Common myeloid progenitor, CD34-positive (primary cell): ENCODE data around the gene ADARB2.
A peak's percentile ranks its signal among the peaks of the same experiment; 100 is the strongest.

Experiments
- CTCF ChIA-PET: fragments of 350-600 bp; sonication (Branson Sonifier 250); formaldehyde crosslinking; loops from one replicate; lab custom pipeline; 2021; ENCODE audit warnings: antibody characterized with exemption; lab: Charles Lee
- POLR2A ChIA-PET: fragments of 350-600 bp; sonication (Branson Sonifier 250); formaldehyde crosslinking; loops from one replicate; lab custom pipeline; 2021; ENCODE audit warnings: antibody characterized with exemption; lab: Charles Lee
- DNase-seq, 3 donors: peaks; one replicate each; pipeline versions ENCODE4 v3.0.0 to v3.0.0-alpha.2; 2013
- H3K27ac ChIP-seq, 2 experiments: 1 replicate in 1 of 2; 2 replicates in 1 of 2; pipeline ENCODE4 v1.7.0; 2013; ENCODE audit warnings: inconsistent platforms in 2 of 2, low read length in 2 of 2, mild to moderate bottlenecking in 2 of 2, low read depth in 1 of 2, moderate library complexity in 1 of 2; ENCODE audit not compliant: severe bottlenecking in 2 of 2, insufficient read depth in 1 of 2, poor library complexity in 1 of 2
- H3K27me3 ChIP-seq, 5 experiments: replicated peaks in 2 of 5; 1 replicate in 3 of 5; 2 replicates in 2 of 5; pipeline versions ENCODE4 v1.6.1 to v1.7.0; 2013; ENCODE audit warnings: low read length in 4 of 5, mild to moderate bottlenecking in 2 of 5, moderate library complexity in 2 of 5, inconsistent platforms in 1 of 5; ENCODE audit not compliant: insufficient read depth in 5 of 5, control insufficient read depth in 4 of 5
- H3K36me3 ChIP-seq, 4 experiments: 1 replicate in 2 of 4; 2 replicates in 2 of 4; pipeline versions ENCODE4 v1.6.1 to v1.7.0; 2013; ENCODE audit warnings: low read length in 3 of 4, control low read depth in 1 of 4, mild to moderate bottlenecking in 1 of 4; ENCODE audit not compliant: control insufficient read depth in 4 of 4, insufficient read depth in 4 of 4
- H3K4me1 ChIP-seq, 4 experiments: 1 replicate in 3 of 4; 2 replicates in 1 of 4; pipeline versions ENCODE4 v1.6.1 to v1.7.1; 2013; ENCODE audit warnings: low read length in 3 of 4, mild to moderate bottlenecking in 3 of 4, control low read depth in 1 of 4, inconsistent platforms in 1 of 4, moderate library complexity in 1 of 4; ENCODE audit not compliant: control insufficient read depth in 4 of 4, insufficient read depth in 4 of 4; ENCODE audit errors: control extremely low read depth in 1 of 4
- H3K4me3 ChIP-seq, 7 experiments: 1 replicate in 4 of 7; 2 replicates in 3 of 7; pipeline versions ENCODE4 v1.5.1 to v1.7.0; 2013; ENCODE audit warnings: mild to moderate bottlenecking in 7 of 7, low read length in 6 of 7, moderate library complexity in 6 of 7, inconsistent platforms in 2 of 7, low read depth in 2 of 7, control low read depth in 1 of 7; ENCODE audit not compliant: insufficient read depth in 4 of 7, control insufficient read depth in 1 of 7; ENCODE audit errors: extremely low read depth in 1 of 7
- H3K9me3 ChIP-seq, 5 experiments: 1 replicate in 4 of 5; 2 replicates in 1 of 5; pipeline versions ENCODE4 v1.6.1 to v1.7.1; 2013; ENCODE audit warnings: low read length in 4 of 5, mild to moderate bottlenecking in 2 of 5, inconsistent platforms in 1 of 5, low read depth in 1 of 5, moderate library complexity in 1 of 5; ENCODE audit not compliant: control insufficient read depth in 4 of 5, insufficient read depth in 2 of 5; ENCODE audit errors: control extremely low read depth in 1 of 5
- WGBS: methylation state at CpG from one replicate; pipeline ENCODE4 v1.1.5; 2013; ENCODE audit not compliant: insufficient coverage; 5-methylcytosine and 5-hydroxymethylcytosine counted together

The ADARB2 gene

DNA sequence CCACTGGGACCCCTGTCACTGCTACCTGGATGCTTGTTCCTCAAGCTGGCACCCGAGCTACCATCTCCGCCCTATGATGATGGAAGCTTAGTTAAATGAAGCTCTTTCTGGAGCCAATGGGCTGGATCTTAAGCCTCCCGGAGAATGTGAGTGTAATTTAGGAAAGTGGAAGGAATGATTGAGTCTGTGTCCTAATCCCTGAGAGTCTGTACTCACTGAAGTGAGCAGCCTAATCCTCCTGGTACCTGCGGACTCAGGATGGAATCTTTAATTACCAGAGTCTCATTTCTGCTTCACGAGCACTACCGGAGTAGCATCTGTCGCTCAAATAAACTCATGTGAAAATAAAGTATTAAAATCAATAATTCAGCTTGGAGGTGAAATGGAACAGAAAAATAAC lies 425.6 kb downstream of the ADARB2 start:
- 100% methylated on average over 3 of the region's 7 CpGs for WGBS
- Histone ChIP-seq H3K36me3 (no peaks in the 10 kb centered on the region), H3K27me3 (peaks cover 0 to 29% (median 2%) of the 10 kb centered on the region in 5 experiments), H3K27ac (no peak overlapping the region), H3K9me3 (no peaks in the 10 kb centered on the region), H3K4me1 (no peaks in the 10 kb centered on the region), H3K4me3 (no peak overlapping the region)
- ChIA-PET POLR2A (no interaction called here), CTCF (no interaction called here)
- DNase-seq = no peak

DNA sequence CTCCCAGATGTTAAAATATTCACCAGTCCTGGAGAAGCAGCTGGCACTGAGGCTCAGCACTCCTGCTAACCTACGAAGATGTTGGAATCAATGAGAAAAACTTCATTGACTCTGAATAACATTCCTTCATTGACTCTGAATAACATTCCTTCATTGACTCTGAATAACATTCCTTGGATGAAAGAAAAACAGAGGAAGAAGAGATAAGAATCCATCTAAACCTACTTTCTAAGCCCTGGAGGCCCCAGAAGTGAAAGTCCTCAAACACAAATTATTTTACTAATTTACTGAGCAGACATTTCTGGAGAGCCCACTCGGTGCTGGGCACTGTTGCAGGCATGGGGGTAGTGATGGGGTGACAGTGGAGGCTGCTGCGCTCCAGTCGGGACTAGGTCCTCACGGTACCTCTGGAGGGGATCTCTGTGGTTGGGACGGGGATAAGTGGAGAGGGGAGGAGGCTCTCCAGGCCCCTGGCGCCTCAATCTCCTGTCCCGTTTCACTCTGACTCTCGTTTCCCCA lies 427.0 kb downstream of the ADARB2 start:
- H3K4me3 ChIP-seq = no peak overlapping the region
- POLR2A ChIA-PET = no interaction called here
- no peak overlapping the region for H3K27ac ChIP-seq
- no peaks in the 10 kb centered on the region for H3K36me3 ChIP-seq
- H3K9me3 ChIP-seq = no peaks in the 10 kb centered on the region
- CTCF ChIA-PET = no interaction called here
- H3K4me1 ChIP-seq = no peaks in the 10 kb centered on the region
- DNase-seq = no peak
- 68% methylated on average over 7 of the region's 9 CpGs for WGBS
- H3K27me3 ChIP-seq = peaks cover 0 to 29% (median 2%) of the 10 kb centered on the region in 5 experiments

DNA sequence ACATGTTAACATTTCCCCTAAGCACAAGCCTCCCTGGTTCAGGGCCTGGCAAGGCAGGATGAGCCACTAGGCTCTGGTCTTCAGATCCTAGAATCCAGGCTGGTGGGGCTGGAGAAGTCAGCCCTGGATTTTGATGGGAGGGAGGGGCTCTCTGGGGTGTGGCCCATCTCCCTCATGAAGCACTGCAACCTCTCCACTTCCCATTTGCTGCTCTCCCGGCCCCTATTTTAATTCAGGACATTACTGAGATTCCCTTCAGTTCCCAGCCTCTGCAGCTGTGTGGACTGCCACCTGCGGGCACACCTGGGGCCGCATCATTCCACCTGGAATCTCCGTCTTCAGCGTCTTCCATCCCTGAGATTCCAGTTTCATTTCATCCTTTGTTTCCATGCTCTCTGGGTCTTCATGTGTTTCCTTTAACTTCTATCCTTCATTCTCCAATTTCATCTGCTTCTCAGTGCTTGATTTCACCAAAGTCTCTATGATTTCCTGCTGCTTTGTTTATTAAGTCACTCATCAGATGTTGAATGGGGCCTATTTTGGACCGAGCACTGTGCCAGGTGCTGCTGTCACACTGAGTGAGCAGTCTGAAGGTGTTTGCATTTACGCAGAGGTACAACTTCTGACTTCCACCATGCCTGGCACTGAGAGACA lies 427.6 kb downstream of the ADARB2 start:
- ChIA-PET POLR2A (no interaction called here), CTCF (no interaction called here)
- 73% methylated on average over 5 of the region's 7 CpGs for WGBS
- no peak overlapping the region for H3K4me3 ChIP-seq
- H3K36me3 ChIP-seq = no peaks in the 10 kb centered on the region
- no peaks in the 10 kb centered on the region for H3K9me3 ChIP-seq
- no peaks in the 10 kb centered on the region for H3K4me1 ChIP-seq
- no peak for DNase-seq
- H3K27ac ChIP-seq = no peak overlapping the region
- peaks cover 0 to 24% (median 2%) of the 10 kb centered on the region in 5 experiments for H3K27me3 ChIP-seq

DNA sequence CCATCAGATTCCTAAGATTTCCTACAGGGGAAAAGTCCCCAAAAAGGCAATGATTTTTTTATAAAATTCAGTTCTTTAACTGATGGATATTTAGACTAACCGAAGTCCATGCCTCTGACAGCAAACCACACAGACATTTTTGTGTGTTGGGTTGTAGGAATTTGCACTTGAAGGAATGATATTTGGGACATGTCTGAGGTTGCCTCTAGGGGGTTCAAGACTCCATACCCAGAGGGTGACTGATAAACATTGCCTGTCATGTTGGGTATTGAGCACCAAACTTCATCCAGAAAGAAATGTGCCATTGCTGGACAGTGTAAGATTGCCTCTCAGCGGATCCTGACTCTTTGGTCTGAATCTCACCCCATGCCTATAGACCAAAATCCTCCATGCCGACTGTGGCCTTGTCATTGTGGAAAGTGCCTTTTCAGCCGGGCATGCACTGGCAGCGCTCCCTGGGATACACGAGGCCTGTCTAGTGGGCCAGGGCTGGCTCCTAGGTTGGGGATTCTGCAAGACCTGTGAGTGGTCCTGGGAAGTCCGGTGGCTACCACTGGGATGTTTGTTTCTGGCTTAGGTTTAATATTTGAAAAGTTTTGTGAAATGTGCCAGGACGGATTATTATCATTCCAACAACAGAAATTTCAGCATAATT lies 428.2 kb downstream of the ADARB2 start:
- no peaks in the 10 kb centered on the region for H3K4me1 ChIP-seq
- WGBS = 93% methylated on average over 6 of the region's 8 CpGs
- no peak overlapping the region for H3K27ac ChIP-seq
- DNase-seq = no peak
- no peak overlapping the region for H3K4me3 ChIP-seq
- no peaks in the 10 kb centered on the region for H3K9me3 ChIP-seq
- peaks cover 0 to 24% (median 2%) of the 10 kb centered on the region in 5 experiments for H3K27me3 ChIP-seq
- ChIA-PET POLR2A (no interaction called here), CTCF (no interaction called here)
- no peaks in the 10 kb centered on the region for H3K36me3 ChIP-seq

DNA sequence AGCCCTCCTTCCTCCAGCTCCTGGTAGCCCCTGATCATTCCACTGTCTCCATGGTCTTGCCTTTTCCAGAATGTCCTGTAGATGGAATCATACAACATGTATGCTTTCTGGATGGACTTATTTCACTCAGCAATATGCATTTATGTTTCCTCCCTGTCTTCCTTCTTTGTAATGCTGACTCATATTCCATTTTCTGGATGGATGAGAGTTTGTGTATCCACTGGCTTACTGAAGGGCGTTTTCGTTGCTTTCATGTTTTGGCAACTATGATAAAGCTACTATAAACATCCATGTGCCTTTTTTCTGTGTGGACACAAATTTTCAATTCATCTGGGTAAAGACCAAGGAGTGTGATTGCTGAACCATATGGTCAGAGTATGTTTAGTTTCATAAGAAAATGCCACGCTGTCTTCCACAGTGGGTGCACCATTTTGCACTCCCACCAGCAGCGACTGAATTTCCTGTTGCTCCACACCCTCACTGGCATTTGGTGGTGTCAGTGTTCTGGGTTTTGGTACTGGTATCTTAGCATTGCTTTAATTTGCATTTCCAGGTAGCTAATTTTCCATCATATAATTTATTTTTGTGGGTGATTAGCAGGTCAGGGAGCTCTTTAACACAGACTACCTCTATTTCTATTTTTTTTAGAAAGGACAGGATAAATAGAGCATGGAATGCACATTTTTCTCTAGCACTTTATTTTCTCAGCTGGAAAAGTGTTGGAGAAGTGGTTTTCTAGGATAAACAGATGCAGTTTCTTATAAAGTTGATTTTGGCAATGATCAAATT lies 429.0 kb downstream of the ADARB2 start:
- CTCF ChIA-PET = no interaction called here
- Histone ChIP-seq H3K9me3 (no peaks in the 10 kb centered on the region), H3K27ac (no peak overlapping the region), H3K4me1 (no peaks in the 10 kb centered on the region), H3K4me3 (no peak overlapping the region), H3K27me3 (peaks cover 0 to 19% (median 2%) of the 10 kb centered on the region in 5 experiments), H3K36me3 (no peaks in the 10 kb centered on the region)
- POLR2A ChIA-PET = no interaction called here
- DNase-seq = no peak
- no CpG with 5 or more reads among the region's 4 CpGs for WGBS

DNA sequence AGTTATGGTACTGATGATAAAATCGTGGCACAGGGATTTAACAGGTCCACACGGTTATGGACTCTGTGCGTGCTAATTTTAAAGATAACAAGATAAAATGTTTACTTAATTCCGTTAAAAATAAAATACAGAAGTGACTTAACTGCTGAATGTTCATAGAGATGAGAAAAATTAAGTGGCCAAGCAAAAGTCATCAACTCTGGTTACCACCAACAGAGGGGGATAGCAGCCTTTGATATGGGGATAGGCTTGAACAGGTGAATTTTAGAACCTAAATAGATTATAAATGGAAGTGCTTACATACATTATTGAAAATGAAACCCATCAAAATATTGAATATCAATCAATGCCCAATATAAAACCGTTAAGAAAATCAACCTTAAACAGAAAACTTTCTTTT lies 436.2 kb downstream of the ADARB2 start:
- 83% methylated on average over 4 of the region's 5 CpGs for WGBS
- Histone ChIP-seq H3K36me3 (no peaks in the 10 kb centered on the region), H3K27ac (no peak overlapping the region), H3K9me3 (no peaks in the 10 kb centered on the region), H3K27me3 (peaks cover 0 to 33% (median 13%) of the 10 kb centered on the region in 5 experiments), H3K4me1 (peaks cover 0 to 4% (median 0%) of the 10 kb centered on the region in 4 experiments), H3K4me3 (no peak overlapping the region)
- ChIA-PET CTCF (no interaction called here), POLR2A (no interaction called here)
- peak in 1 of 3 donors; percentile 6 for DNase-seq
